HEK293T (cell line): ENCODE results near the gene C22orf15.

ENCODE experiments used
- CTCF ChIA-PET: fragments of 350-600 bp; formaldehyde crosslinking; extraction: SDS; loops from one replicate; lab custom pipeline; 2021; ENCODE audit warnings: antibody characterized with exemption, inconsistent platforms; lab: Yijun Ruan, JAX
- POLR2A ChIA-PET: fragments of 350-600 bp; formaldehyde crosslinking; extraction: SDS; loops from one replicate; lab custom pipeline; 2020; ENCODE audit warnings: antibody characterized with exemption, inconsistent platforms; lab: Yijun Ruan, JAX
- DNase-seq: peaks from one replicate; pipeline ENCODE4 v3.0.0; 2012; ENCODE audit warnings: mixed read lengths; ENCODE audit errors: extremely low spot score
- ARNT ChIP-seq: fragments of 450-650 bp; IDR thresholded peaks from 2 replicates; pipeline ENCODE4 v1.6.1; 2017; ENCODE audit warnings: mild to moderate bottlenecking
- BHLHE40 ChIP-seq: fragments of 450-650 bp; IDR thresholded peaks from 2 replicates; pipeline ENCODE4 v1.6.1; 2016; ENCODE audit warnings: mild to moderate bottlenecking, moderate library complexity, borderline replicate concordance
- CTBP1 ChIP-seq: fragments of 450-650 bp; IDR thresholded peaks from 2 replicates; pipeline ENCODE4 v1.6.1; 2016; ENCODE audit warnings: borderline replicate concordance
- ELF4 ChIP-seq: fragments of 450-650 bp; IDR thresholded peaks from 2 replicates; pipeline ENCODE4 v1.6.1; 2017; ENCODE audit warnings: antibody characterized with exemption
- FOXA1 ChIP-seq: fragments of 450-650 bp; IDR thresholded peaks from 2 replicates; pipeline ENCODE4 v1.6.1; 2016; ENCODE audit warnings: mild to moderate bottlenecking
- FOXK2 ChIP-seq: fragments of 450-650 bp; IDR thresholded peaks from 2 replicates; pipeline ENCODE4 v1.6.1; 2016; ENCODE audit warnings: mild to moderate bottlenecking
- FOXM1 ChIP-seq: fragments of 450-650 bp; IDR thresholded peaks from 2 replicates; pipeline ENCODE4 v1.6.1; 2017; ENCODE audit warnings: mild to moderate bottlenecking, borderline replicate concordance
- HDGF ChIP-seq: fragments of 450-650 bp; IDR thresholded peaks from 2 replicates; pipeline ENCODE4 v1.6.1; 2017; ENCODE audit warnings: antibody characterized with exemption, borderline replicate concordance
- L3MBTL2 ChIP-seq: fragments of 450-650 bp; conservative IDR thresholded peaks from 2 replicates; pipeline ENCODE4 v1.6.1; 2016; ENCODE audit warnings: mild to moderate bottlenecking
- LEF1 ChIP-seq: fragments of 450-650 bp; IDR thresholded peaks from 2 replicates; pipeline ENCODE4 v1.6.1; 2017; ENCODE audit warnings: mild to moderate bottlenecking, borderline replicate concordance
- NFRKB ChIP-seq: fragments of 450-650 bp; IDR thresholded peaks from 2 replicates; pipeline ENCODE4 v1.6.1; 2016; ENCODE audit warnings: mild to moderate bottlenecking, moderate library complexity
- PKNOX1 ChIP-seq: fragments of 450-650 bp; IDR thresholded peaks from 2 replicates; pipeline ENCODE4 v1.6.1; 2016
- SP1 ChIP-seq: fragments of 450-650 bp; IDR thresholded peaks from 2 replicates; pipeline ENCODE4 v1.6.1; 2017
- SUZ12 ChIP-seq: fragments of 450-650 bp; IDR thresholded peaks from 2 replicates; pipeline ENCODE4 v1.6.1; 2016; ENCODE audit warnings: mild to moderate bottlenecking
- TARDBP ChIP-seq: fragments of 450-650 bp; IDR thresholded peaks from 2 replicates; pipeline ENCODE4 v1.6.1; 2016
- ZNF384 ChIP-seq: fragments of 450-650 bp; IDR thresholded peaks from 2 replicates; pipeline ENCODE4 v1.6.1; 2016

C22orf15 gene

GRCh38 chr22:23749841-23750301 is 12.9 kb upstream of the C22orf15 start:
- DNase-seq = no peak
- ChIA-PET POLR2A (interaction anchor here (1.4 to 3.3 kb wide), 6 partner anchors 12 to 122 kb away, joined by 3 to 19 read pairs (median 8); partner anchors contain the start of genes C22orf15, CHCHD10 and SLC2A11), CTCF (interaction anchor here (0.6 to 0.8 kb wide), 3 partner anchors 16 to 27 kb away, joined by 3 read pairs; partner anchors contain the start of gene CHCHD10)
- TF ChIP-seq SP1 (no peak), PKNOX1 (no peak), HDGF (no peak), TARDBP (no peak)

GRCh38 chr22:23750367-23750713 is 12.4 kb upstream of the C22orf15 start:
- DNase-seq = no peak
- no peak for TF ChIP-seq PKNOX1
- no peak for TF ChIP-seq FOXA1
- no peak for TF ChIP-seq L3MBTL2
- no peak for TF ChIP-seq ELF4
- TF ChIP-seq FOXM1 = no peak
- no peak for TF ChIP-seq HDGF
- TF ChIP-seq NFRKB = no peak
- TF ChIP-seq BHLHE40 = no peak
- TF ChIP-seq ZNF384 = no peak
- no peak for TF ChIP-seq FOXK2
- TF ChIP-seq LEF1 = no peak
- TF ChIP-seq SP1 = no peak
- no peak for TF ChIP-seq ARNT
- no peak for TF ChIP-seq SUZ12
- no peak for TF ChIP-seq CTBP1
- no peak for TF ChIP-seq TARDBP
- POLR2A ChIA-PET = interaction anchor here (0.6 to 3.3 kb wide), 11 partner anchors 9 to 123 kb away, joined by 3 to 19 read pairs (median 6); partner anchors contain the start of genes C22orf15, CHCHD10 and SLC2A11
- CTCF ChIA-PET = interaction anchor here (0.8 kb wide), 1 partner anchor 17 kb away, joined by 3 read pairs; the partner anchor contains the start of gene CHCHD10

GRCh38 chr22:23750714-23751440 is 11.9 kb upstream of the C22orf15 start, which contains the start of gene ZNF70:
ZNF70 (minus strand) TSS chr22:23751112; CDS start chr22:23745140, 5,972 bp downstream.
- peak; percentile 95 for DNase-seq
- ChIA-PET CTCF (no interaction called here), POLR2A (interaction anchor here (0.6 to 3.3 kb wide), 10 partner anchors 9 to 123 kb away, joined by 3 to 19 read pairs (median 6); partner anchors contain the start of genes C22orf15 and CHCHD10)
- no peak for TF ChIP-seq LEF1
- no peak for TF ChIP-seq HDGF
- TF ChIP-seq ZNF384 = no peak
- no peak for TF ChIP-seq FOXM1
- no peak for TF ChIP-seq FOXK2
- TF ChIP-seq NFRKB = no peak
- peak; percentile 49; the same call in 1 of the 2 replicates for TF ChIP-seq ELF4
- no peak for TF ChIP-seq SP1
- no peak for TF ChIP-seq FOXA1
- no peak for TF ChIP-seq SUZ12
- no peak for TF ChIP-seq ARNT
- no peak for TF ChIP-seq TARDBP
- TF ChIP-seq L3MBTL2 = peak; percentile 78

- TF ChIP-seq ZNF384 = peak; percentile 61; the same call in 1 of the 2 replicates
- peak; percentile 80 for TF ChIP-seq L3MBTL2
- no peak for TF ChIP-seq FOXK2
Measured at GRCh38 chr22:23751441-23751996, 11.3 kb upstream of the C22orf15 start.

GRCh38 chr22:23752090-23752691 is 10.6 kb upstream of the C22orf15 start:
- TF ChIP-seq BHLHE40 (no peak), SUZ12 (no peak), ARNT (no peak), CTBP1 (no peak), FOXM1 (no peak), HDGF (no peak), ELF4 (no peak), L3MBTL2 (no peak), NFRKB (no peak), TARDBP (no peak), PKNOX1 (no peak), LEF1 (no peak), SP1 (no peak), ZNF384 (no peak), FOXA1 (no peak), FOXK2 (no peak)
- ChIA-PET POLR2A (interaction anchor here (1.3 to 3.3 kb wide), 4 partner anchors 8 to 105 kb away, joined by 6 to 19 read pairs (median 10); partner anchors contain the start of genes C22orf15, CHCHD10 and SLC2A11), CTCF (no interaction called here)
- DNase-seq = no peak

More at GRCh38 chr22:23751441-23751996, 11.3 kb upstream of the C22orf15 start:
- POLR2A ChIA-PET = interaction anchor here (0.9 to 3.3 kb wide), 8 partner anchors 8 to 35 kb away, joined by 3 to 19 read pairs (median 7); partner anchors contain the start of genes C22orf15 and CHCHD10
- peak; percentile 48 for DNase-seq
- CTCF ChIA-PET = no interaction called here
